ENCODE data around the gene UBA52. TPM values are rescaled to one million over a fixed set of nuclear protein-coding genes. Genes with fewer than 3 reads are reported as not detected.

Gene UBA52
- total and polyA plus RNA-seq, 10 of the 15 experiments (the other 5 are each of a cell fraction or from before 2014, with no cell fraction given), result 1,131 to 2,392 (median 1,645) TPM

DNA sequence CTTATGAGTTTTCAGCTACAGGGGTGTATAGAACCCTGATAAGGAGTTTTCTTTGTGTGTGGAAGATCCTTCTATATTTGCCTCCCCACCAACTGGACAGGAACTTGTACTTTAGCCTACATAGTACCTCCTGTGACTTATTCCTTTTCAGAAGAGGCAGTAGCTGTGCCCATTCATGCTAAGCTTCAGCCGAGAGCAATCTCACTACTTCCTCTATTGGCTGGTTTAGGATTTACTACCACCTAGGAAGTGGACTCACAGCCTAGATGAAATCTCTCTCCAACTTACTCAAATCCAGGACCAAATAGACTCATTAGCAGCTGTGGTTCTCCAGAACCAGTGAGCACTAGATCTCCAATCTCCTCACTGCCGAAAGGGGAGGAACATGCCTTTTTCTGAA lies 14.6 kb downstream of the UBA52 start:
- H3K4me3 ChIP-seq, result no peak overlapping the region
- DNase-seq (ENCODE audit: low read depth, low spot score) (no peak), ATAC-seq (no peak), FAIRE-seq (no peak)
- TF ChIP-seq DPF2 (IDR thresholded peaks at IDR 0.05), result no peak
- peak; percentile 4; the same call in 1 of the 2 replicates for TF ChIP-seq SPI1 (IDR thresholded peaks at IDR 0.05; ENCODE audit: borderline replicate concordance, insufficient read depth, low read depth, low read length)
- TF ChIP-seq, protein P1, sequence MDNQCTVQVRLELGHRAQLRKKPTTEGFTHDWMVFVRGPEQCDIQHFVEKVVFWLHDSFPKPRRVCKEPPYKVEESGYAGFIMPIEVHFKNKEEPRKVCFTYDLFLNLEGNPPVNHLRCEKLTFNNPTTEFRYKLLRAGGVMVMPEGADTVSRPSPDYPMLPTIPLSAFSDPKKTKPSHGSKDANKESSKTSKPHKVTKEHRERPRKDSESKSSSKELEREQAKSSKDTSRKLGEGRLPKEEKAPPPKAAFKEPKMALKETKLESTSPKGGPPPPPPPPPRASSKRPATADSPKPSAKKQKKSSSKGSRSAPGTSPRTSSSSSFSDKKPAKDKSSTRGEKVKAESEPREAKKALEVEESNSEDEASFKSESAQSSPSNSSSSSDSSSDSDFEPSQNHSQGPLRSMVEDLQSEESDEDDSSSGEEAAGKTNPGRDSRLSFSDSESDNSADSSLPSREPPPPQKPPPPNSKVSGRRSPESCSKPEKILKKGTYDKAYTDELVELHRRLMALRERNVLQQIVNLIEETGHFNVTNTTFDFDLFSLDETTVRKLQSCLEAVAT (IDR thresholded peaks at IDR 0.05), result no peak
- TF ChIP-seq, protein P2, sequence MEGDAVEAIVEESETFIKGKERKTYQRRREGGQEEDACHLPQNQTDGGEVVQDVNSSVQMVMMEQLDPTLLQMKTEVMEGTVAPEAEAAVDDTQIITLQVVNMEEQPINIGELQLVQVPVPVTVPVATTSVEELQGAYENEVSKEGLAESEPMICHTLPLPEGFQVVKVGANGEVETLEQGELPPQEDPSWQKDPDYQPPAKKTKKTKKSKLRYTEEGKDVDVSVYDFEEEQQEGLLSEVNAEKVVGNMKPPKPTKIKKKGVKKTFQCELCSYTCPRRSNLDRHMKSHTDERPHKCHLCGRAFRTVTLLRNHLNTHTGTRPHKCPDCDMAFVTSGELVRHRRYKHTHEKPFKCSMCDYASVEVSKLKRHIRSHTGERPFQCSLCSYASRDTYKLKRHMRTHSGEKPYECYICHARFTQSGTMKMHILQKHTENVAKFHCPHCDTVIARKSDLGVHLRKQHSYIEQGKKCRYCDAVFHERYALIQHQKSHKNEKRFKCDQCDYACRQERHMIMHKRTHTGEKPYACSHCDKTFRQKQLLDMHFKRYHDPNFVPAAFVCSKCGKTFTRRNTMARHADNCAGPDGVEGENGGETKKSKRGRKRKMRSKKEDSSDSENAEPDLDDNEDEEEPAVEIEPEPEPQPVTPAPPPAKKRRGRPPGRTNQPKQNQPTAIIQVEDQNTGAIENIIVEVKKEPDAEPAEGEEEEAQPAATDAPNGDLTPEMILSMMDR (IDR thresholded peaks at IDR 0.05 in 2 of 3, conservative IDR thresholded peaks at IDR 0.05 in 1 of 3; ENCODE audit: control insufficient read depth in 2 of 3, extremely low read depth in 1 of 3, insufficient read depth in 1 of 3, low read depth in 3 of 3, low read length in 3 of 3), result peak in 2 of 3 experiments; percentile 13 to 20; a peak in 1 of 6 replicates
- TF ChIP-seq JUND (IDR thresholded peaks at IDR 0.05; ENCODE audit: low read depth, low read length), result no peak
- ChIA-PET RAD21 (ENCODE audit: unreplicated experiment) (interaction anchor here (2.0 to 4.8 kb wide), 2 partner anchors 15 to 66 kb away, joined by 10 to 35 read pairs; partner anchors contain the start of genes ELL and UBA52), CTCF (interaction anchor here (0.8 to 6.0 kb wide), 8 partner anchors 8 to 261 kb away, joined by 3 to 64 read pairs (median 5); partner anchors contain the start of genes ELL, KXD1 and UBA52), SMC1A (ENCODE audit: uncharacterized antibody, unreplicated experiment) (interaction anchor here (1.4 to 5.2 kb wide), 3 partner anchors 10 to 66 kb away, joined by 4 to 44 read pairs (median 5); partner anchors contain the start of gene UBA52), POLR2A (interaction anchor here (1.0 to 6.0 kb wide), 7 partner anchors 10 to 307 kb away, joined by 3 to 43 read pairs (median 7); partner anchors contain the start of genes ELL, FKBP8, KXD1 and UBA52)
- H2AFZ ChIP-seq (ENCODE audit: control insufficient read depth, low read depth, low read length), result peak overlapping the region; percentile 61
- peaks cover 0 to 3% of the 10 kb centered on the region in 2 experiments; a peak in 1 of 4 replicates for H3K36me3 ChIP-seq (ENCODE audit: control insufficient read depth in 2 of 2, insufficient read depth in 2 of 2, low read length in 1 of 2)
- H4K20me1 ChIP-seq (ENCODE audit: control insufficient read depth, insufficient read depth), result no peaks in the 10 kb centered on the region
- in situ Hi-C loops (cut with MboI), result no loop called here
- intact Hi-C loops (cut with micrococcal nuclease; ENCODE audit: unreplicated experiment), result loop anchor here (5.0 kb wide), 3 partner anchors 44 to 261 kb away; partner anchors contain the start of gene FKBP8
- no TSS peak for BruUV-seq (replicated peaks)
- no peak overlapping the region for H3K9ac ChIP-seq (ENCODE audit: control insufficient read depth, insufficient read depth, low read length)
- no peaks in the 10 kb centered on the region for H3K9me3 ChIP-seq (replicated peaks; ENCODE audit: control insufficient read depth, insufficient read depth, low read length)
- no peak overlapping the region for H3K4me2 ChIP-seq (ENCODE audit: control insufficient read depth, insufficient read depth)
- H3K79me2 ChIP-seq (ENCODE audit: control insufficient read depth, insufficient read depth, low read length), result peaks cover 4% of the 10 kb centered on the region; the same call in 1 of the 2 replicates
- 0% methylated on average over 2 of the region's 2 CpGs for WGBS (ENCODE audit: insufficient coverage, insufficient replicate concordance, low lambda C conversion rate, missing lambda C conversion rate)
- no peaks in the 10 kb centered on the region for H3K27me3 ChIP-seq (replicated peaks in 1 of 2; ENCODE audit: control insufficient read depth in 2 of 2, insufficient read depth in 2 of 2, low read length in 1 of 2)
- H3K4me1 ChIP-seq (ENCODE audit: control insufficient read depth, insufficient read depth, low read length), result peaks cover 27% of the 10 kb centered on the region
- no peak overlapping the region; the same call in 1 of the 2 replicates for H3K27ac ChIP-seq (ENCODE audit: control insufficient read depth, insufficient read depth)
